ENCODE measurements around the gene SRGAP2B. TPM values are rescaled to one million over a fixed set of nuclear protein-coding genes. Genes with fewer than 3 reads are reported as not detected.
"Not testable (repeated sequence)": the region's sequence is repeated elsewhere in the genome, so short reads cannot be mapped to it uniquely, and the experiment has no call there.

SRGAP2B gene
- total RNA-seq, 1 experiment from 2014 or later, result 57.2 TPM

GRCh38 chr1:145013353-145013752 is 81.8 kb downstream of the SRGAP2B start:
- H3K4me1 ChIP-seq (replicated peaks; ENCODE audit: insufficient read depth); BruUV-seq (replicated peaks); H3K36me3 ChIP-seq (ENCODE audit: low read depth); H3K4me3 ChIP-seq; intact Hi-C loops (cut with micrococcal nuclease; ENCODE audit: unreplicated experiment); H3K79me2 ChIP-seq (ENCODE audit: low read depth); H2AFZ ChIP-seq; CTCF ChIA-PET; H3K27me3 ChIP-seq (ENCODE audit: insufficient read depth, low read depth); H4K20me1 ChIP-seq (ENCODE audit: insufficient read depth); H3K27ac ChIP-seq; H3F3A ChIP-seq (ENCODE audit: insufficient read depth, low read depth); H3K9me3 ChIP-seq (ENCODE audit: insufficient read depth, low read depth); POLR2A ChIA-PET (ENCODE audit: unreplicated experiment); H3K9me2 ChIP-seq (ENCODE audit: insufficient read depth); H3K4me2 ChIP-seq; DNase-seq: not testable (repeated sequence)

GRCh38 chr1:145011811-145012210 is 83.3 kb downstream of the SRGAP2B start:
- H3F3A ChIP-seq (ENCODE audit: insufficient read depth, low read depth); intact Hi-C loops (cut with micrococcal nuclease; ENCODE audit: unreplicated experiment); POLR2A ChIA-PET (ENCODE audit: unreplicated experiment); H3K79me2 ChIP-seq (ENCODE audit: low read depth); H3K27ac ChIP-seq; H3K4me3 ChIP-seq; H3K9me2 ChIP-seq (ENCODE audit: insufficient read depth); CTCF ChIA-PET; H3K27me3 ChIP-seq (ENCODE audit: insufficient read depth, low read depth); H4K20me1 ChIP-seq (ENCODE audit: insufficient read depth); H3K36me3 ChIP-seq (ENCODE audit: low read depth); H2AFZ ChIP-seq; H3K4me1 ChIP-seq (replicated peaks; ENCODE audit: insufficient read depth); BruUV-seq (replicated peaks); H3K4me2 ChIP-seq; H3K9me3 ChIP-seq (ENCODE audit: insufficient read depth, low read depth); DNase-seq: not testable (repeated sequence)

- CTCF ChIA-PET; BruUV-seq (replicated peaks): not testable (repeated sequence)
Observed at GRCh38 chr1:145010580-145010979, 84.5 kb downstream of the SRGAP2B start.

GRCh38 chr1:145009928-145010327 is 85.2 kb downstream of the SRGAP2B start:
- H3K9me2 ChIP-seq (ENCODE audit: insufficient read depth); intact Hi-C loops (cut with micrococcal nuclease; ENCODE audit: unreplicated experiment); H3K27ac ChIP-seq; H2AFZ ChIP-seq; H3F3A ChIP-seq (ENCODE audit: insufficient read depth, low read depth); DNase-seq; H3K4me2 ChIP-seq; BruUV-seq (replicated peaks); H3K4me3 ChIP-seq; H4K20me1 ChIP-seq (ENCODE audit: insufficient read depth); H3K4me1 ChIP-seq (replicated peaks; ENCODE audit: insufficient read depth); H3K36me3 ChIP-seq (ENCODE audit: low read depth); H3K9me3 ChIP-seq (ENCODE audit: insufficient read depth, low read depth); H3K27me3 ChIP-seq (ENCODE audit: insufficient read depth, low read depth); POLR2A ChIA-PET (ENCODE audit: unreplicated experiment); H3K79me2 ChIP-seq (ENCODE audit: low read depth); CTCF ChIA-PET: not testable (repeated sequence)

More at GRCh38 chr1:145010580-145010979, 84.5 kb downstream of the SRGAP2B start:
- DNase-seq; H3K27ac ChIP-seq; H3K79me2 ChIP-seq (ENCODE audit: low read depth); H3K27me3 ChIP-seq (ENCODE audit: insufficient read depth, low read depth); intact Hi-C loops (cut with micrococcal nuclease; ENCODE audit: unreplicated experiment); POLR2A ChIA-PET (ENCODE audit: unreplicated experiment); H4K20me1 ChIP-seq (ENCODE audit: insufficient read depth); H3K4me3 ChIP-seq; H3F3A ChIP-seq (ENCODE audit: insufficient read depth, low read depth); H3K9me3 ChIP-seq (ENCODE audit: insufficient read depth, low read depth); H3K36me3 ChIP-seq (ENCODE audit: low read depth); H3K4me2 ChIP-seq; H3K4me1 ChIP-seq (replicated peaks; ENCODE audit: insufficient read depth); H2AFZ ChIP-seq; H3K9me2 ChIP-seq (ENCODE audit: insufficient read depth): not testable (repeated sequence)

GRCh38 chr1:145008388-145008787 is 86.7 kb downstream of the SRGAP2B start:
- H3K27ac ChIP-seq; BruUV-seq (replicated peaks); H3K79me2 ChIP-seq (ENCODE audit: low read depth); intact Hi-C loops (cut with micrococcal nuclease; ENCODE audit: unreplicated experiment); POLR2A ChIA-PET (ENCODE audit: unreplicated experiment); DNase-seq; H3K27me3 ChIP-seq (ENCODE audit: insufficient read depth, low read depth); H3K4me3 ChIP-seq; H3K9me2 ChIP-seq (ENCODE audit: insufficient read depth); H3K4me1 ChIP-seq (replicated peaks; ENCODE audit: insufficient read depth); H3K9me3 ChIP-seq (ENCODE audit: insufficient read depth, low read depth); H4K20me1 ChIP-seq (ENCODE audit: insufficient read depth); H3F3A ChIP-seq (ENCODE audit: insufficient read depth, low read depth); CTCF ChIA-PET; H3K4me2 ChIP-seq; H2AFZ ChIP-seq; H3K36me3 ChIP-seq (ENCODE audit: low read depth): not testable (repeated sequence)

- H3K9me3 ChIP-seq (ENCODE audit: insufficient read depth, low read depth); CTCF ChIA-PET: not testable (repeated sequence)
Observed at GRCh38 chr1:145005142-145005541, 90.0 kb downstream of the SRGAP2B start.

GRCh38 chr1:145001381-145001780 is 93.7 kb downstream of the SRGAP2B start:
- POLR2A ChIA-PET (ENCODE audit: unreplicated experiment); H3K27me3 ChIP-seq (ENCODE audit: insufficient read depth, low read depth); H3K4me1 ChIP-seq (replicated peaks; ENCODE audit: insufficient read depth); intact Hi-C loops (cut with micrococcal nuclease; ENCODE audit: unreplicated experiment); CTCF ChIA-PET; BruUV-seq (replicated peaks); H3K4me2 ChIP-seq; H3F3A ChIP-seq (ENCODE audit: insufficient read depth, low read depth); H3K79me2 ChIP-seq (ENCODE audit: low read depth); H3K4me3 ChIP-seq; H2AFZ ChIP-seq; H3K9me2 ChIP-seq (ENCODE audit: insufficient read depth); H3K27ac ChIP-seq; DNase-seq; H3K9me3 ChIP-seq (ENCODE audit: insufficient read depth, low read depth); H4K20me1 ChIP-seq (ENCODE audit: insufficient read depth); H3K36me3 ChIP-seq (ENCODE audit: low read depth): not testable (repeated sequence)

More at GRCh38 chr1:145005142-145005541, 90.0 kb downstream of the SRGAP2B start:
- H4K20me1 ChIP-seq (ENCODE audit: insufficient read depth); H3K27me3 ChIP-seq (ENCODE audit: insufficient read depth, low read depth); H3K79me2 ChIP-seq (ENCODE audit: low read depth); H3K36me3 ChIP-seq (ENCODE audit: low read depth); intact Hi-C loops (cut with micrococcal nuclease; ENCODE audit: unreplicated experiment); H3K4me3 ChIP-seq; H2AFZ ChIP-seq; H3K4me1 ChIP-seq (replicated peaks; ENCODE audit: insufficient read depth); POLR2A ChIA-PET (ENCODE audit: unreplicated experiment); H3K27ac ChIP-seq; H3K4me2 ChIP-seq; DNase-seq; BruUV-seq (replicated peaks); H3K9me2 ChIP-seq (ENCODE audit: insufficient read depth); H3F3A ChIP-seq (ENCODE audit: insufficient read depth, low read depth): not testable (repeated sequence)

GRCh38 chr1:145000743-145001326 is 94.3 kb downstream of the SRGAP2B start:
- H3K9me2 ChIP-seq (ENCODE audit: insufficient read depth); H3K27me3 ChIP-seq (ENCODE audit: insufficient read depth, low read depth); POLR2A ChIA-PET (ENCODE audit: unreplicated experiment); H3F3A ChIP-seq (ENCODE audit: insufficient read depth, low read depth); H3K27ac ChIP-seq; intact Hi-C loops (cut with micrococcal nuclease; ENCODE audit: unreplicated experiment); H3K4me3 ChIP-seq; DNase-seq; H2AFZ ChIP-seq; H3K4me2 ChIP-seq; H3K4me1 ChIP-seq (replicated peaks; ENCODE audit: insufficient read depth); H4K20me1 ChIP-seq (ENCODE audit: insufficient read depth); CTCF ChIA-PET; H3K9me3 ChIP-seq (ENCODE audit: insufficient read depth, low read depth); BruUV-seq (replicated peaks); H3K79me2 ChIP-seq (ENCODE audit: low read depth); H3K36me3 ChIP-seq (ENCODE audit: low read depth): not testable (repeated sequence)

Data from PC-9 (cell line).